Measurements from ENCODE around the gene CYTH3.

The CYTH3 gene, protein sequence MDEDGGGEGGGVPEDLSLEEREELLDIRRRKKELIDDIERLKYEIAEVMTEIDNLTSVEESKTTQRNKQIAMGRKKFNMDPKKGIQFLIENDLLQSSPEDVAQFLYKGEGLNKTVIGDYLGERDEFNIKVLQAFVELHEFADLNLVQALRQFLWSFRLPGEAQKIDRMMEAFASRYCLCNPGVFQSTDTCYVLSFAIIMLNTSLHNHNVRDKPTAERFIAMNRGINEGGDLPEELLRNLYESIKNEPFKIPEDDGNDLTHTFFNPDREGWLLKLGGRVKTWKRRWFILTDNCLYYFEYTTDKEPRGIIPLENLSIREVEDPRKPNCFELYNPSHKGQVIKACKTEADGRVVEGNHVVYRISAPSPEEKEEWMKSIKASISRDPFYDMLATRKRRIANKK

DNA sequence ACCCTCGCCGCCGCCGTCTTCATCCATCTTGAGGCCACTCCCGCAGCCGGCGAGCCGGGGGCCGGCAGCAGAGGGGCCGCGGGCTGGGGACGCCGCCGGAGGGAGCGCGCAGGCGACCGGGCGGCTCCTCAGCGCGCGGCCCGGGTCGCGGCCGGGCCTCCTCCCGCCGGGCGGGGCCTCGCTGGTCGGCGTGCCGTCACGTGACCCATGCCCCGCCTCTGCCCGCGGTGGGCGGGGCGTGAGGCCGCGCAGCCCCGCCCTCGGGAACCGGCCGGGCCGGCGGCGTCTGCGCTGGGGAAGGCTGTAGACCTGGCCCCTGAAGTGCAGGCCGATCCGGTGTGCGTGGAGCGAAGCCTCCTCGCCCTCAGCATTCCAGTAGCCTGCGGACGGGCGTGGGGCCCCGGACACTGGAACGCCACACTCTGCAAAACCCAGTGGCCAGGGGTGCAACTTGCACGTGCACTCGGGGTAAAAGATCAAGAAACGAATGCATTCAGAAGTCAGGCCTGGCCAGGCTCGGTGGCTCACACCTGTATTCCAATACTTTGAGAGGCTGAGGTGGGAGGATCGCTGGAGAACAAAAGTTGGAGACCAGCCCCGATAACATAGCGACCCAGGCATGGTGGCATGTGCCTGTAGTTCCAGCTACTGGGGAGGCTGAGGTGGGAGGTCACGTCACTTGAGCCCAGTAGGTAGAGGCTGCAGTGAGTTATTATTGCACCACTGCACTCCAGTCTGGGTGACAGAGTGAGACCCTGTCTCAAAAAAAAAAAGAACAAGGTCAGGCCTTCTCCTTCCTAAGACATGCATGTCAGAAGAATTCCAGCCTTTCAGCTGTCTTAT is at the start of gene CYTH3:
Gene CYTH3 (minus strand): TSS at position 144 of the 843 bp plus-strand sequence. CDS start 117 bp downstream, at position 27.
- H3K4me3 ChIP-seq (ENCODE audit: control insufficient read depth, low read depth, low read length): peak within 1 kb of the TSS; percentile 80
- peak; percentile 64 for DNase-seq (ENCODE audit: low read depth)
- TF ChIP-seq, protein P1, sequence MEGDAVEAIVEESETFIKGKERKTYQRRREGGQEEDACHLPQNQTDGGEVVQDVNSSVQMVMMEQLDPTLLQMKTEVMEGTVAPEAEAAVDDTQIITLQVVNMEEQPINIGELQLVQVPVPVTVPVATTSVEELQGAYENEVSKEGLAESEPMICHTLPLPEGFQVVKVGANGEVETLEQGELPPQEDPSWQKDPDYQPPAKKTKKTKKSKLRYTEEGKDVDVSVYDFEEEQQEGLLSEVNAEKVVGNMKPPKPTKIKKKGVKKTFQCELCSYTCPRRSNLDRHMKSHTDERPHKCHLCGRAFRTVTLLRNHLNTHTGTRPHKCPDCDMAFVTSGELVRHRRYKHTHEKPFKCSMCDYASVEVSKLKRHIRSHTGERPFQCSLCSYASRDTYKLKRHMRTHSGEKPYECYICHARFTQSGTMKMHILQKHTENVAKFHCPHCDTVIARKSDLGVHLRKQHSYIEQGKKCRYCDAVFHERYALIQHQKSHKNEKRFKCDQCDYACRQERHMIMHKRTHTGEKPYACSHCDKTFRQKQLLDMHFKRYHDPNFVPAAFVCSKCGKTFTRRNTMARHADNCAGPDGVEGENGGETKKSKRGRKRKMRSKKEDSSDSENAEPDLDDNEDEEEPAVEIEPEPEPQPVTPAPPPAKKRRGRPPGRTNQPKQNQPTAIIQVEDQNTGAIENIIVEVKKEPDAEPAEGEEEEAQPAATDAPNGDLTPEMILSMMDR (conservative IDR thresholded peaks at IDR 0.05; ENCODE audit: control insufficient read depth, insufficient read depth, low read depth, low read length): no peak

DNA sequence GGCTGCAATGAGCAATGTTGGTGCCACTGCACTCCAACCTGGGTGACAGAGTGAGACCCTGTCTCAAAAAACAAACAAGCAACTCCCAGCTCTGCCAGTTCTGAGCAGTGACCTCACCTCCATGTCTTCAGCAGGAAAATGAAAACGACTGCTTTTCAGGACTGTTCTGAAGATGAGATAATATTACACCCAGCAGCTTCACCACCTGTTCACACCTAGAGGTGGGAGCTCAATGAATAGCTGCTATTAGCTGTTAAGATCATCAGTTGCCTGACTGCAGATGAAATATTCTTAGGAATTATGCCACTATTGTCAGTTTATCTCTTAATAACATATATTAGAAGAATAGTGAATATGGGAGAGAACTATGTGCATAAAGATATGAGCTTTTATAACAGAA is 48.4 kb upstream of the CYTH3 start:
- TF ChIP-seq, protein P1 (conservative IDR thresholded peaks at IDR 0.05; ENCODE audit: control insufficient read depth, insufficient read depth, low read depth, low read length): no peak
- no peak for DNase-seq (ENCODE audit: low read depth)
- H3K4me3 ChIP-seq (ENCODE audit: control insufficient read depth, low read depth, low read length): no peak overlapping the region

DNA sequence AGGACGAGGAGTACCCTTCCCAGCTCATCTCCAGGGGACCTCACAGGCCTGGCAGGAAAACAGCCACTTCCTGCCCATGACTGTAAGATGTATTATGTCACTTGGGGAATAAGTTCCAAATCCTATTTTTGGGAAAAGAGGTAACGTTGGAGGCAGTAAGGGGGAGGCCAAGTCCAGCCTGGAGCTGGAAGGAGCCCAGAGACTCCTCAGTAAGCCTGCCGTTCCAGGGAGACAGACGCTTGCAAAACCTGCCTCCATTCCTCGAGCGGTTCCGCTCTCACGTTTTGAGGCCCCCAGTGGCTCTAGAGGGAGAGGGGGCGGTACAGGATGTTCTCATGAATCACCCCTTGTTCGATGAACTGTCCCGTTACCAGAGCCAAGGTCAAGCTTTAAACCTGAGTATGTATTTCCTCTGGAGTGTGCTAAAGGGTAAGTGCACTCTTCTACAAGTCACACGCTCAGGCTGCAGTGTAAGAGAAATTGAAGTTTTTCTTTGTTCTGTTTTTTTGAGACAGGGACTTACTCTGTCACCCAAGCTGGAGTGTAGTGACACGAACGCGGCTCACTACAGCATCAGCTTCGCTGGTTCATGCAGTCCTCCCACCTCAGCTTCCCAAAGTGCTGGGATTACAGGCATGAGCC is 45.5 kb upstream of the CYTH3 start:
- TF ChIP-seq, protein P1 (conservative IDR thresholded peaks at IDR 0.05; ENCODE audit: control insufficient read depth, insufficient read depth, low read depth, low read length): peak; percentile 4
- peak; percentile 99 for DNase-seq (ENCODE audit: low read depth)
- H3K4me3 ChIP-seq (ENCODE audit: control insufficient read depth, low read depth, low read length): no peak overlapping the region

DNA sequence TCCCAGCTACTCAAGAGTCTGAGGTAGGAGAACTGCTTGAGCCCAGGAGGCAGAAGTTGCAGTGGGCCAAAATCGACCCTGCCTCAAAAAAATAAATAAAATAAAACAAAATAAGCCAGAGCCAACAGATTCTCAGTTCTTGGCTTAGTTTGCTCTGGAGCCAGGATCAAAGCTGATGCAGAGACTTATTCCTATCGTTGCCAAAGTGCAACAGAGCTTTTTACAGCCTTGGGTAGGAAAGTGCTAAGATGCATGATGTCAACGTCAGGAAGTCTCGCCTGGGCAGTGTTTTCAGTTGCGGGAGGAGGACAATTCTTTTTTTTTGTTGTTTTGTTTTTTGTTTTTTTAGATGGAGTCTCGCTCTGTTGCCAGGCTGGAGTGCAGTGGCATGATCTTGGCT is 43.8 kb upstream of the CYTH3 start:
- TF ChIP-seq, protein P1 (conservative IDR thresholded peaks at IDR 0.05; ENCODE audit: control insufficient read depth, insufficient read depth, low read depth, low read length): no peak
- H3K4me3 ChIP-seq (ENCODE audit: control insufficient read depth, low read depth, low read length): no peak overlapping the region
- peak; percentile 15 for DNase-seq (ENCODE audit: low read depth)

DNA sequence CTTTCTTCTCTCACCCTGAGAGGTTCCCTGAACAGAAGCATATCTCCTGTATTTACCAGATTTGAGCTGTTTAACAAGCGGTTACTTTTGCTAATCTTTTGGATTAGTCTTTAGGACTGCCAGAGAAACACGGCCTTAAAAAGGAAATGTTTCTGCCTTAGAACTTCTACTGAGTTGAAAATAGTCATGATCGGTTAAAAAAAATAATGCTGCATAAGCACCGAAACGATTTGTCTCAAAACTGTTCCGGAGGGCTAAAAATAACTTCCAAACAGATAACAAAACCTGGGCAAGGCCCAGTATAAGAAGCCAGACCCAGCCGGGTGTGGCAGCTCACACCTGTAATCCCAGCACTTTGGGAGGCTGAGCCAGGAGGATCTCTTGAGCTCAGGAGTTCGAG is 43.3 kb upstream of the CYTH3 start:
- TF ChIP-seq, protein P1 (conservative IDR thresholded peaks at IDR 0.05; ENCODE audit: control insufficient read depth, insufficient read depth, low read depth, low read length): no peak
- H3K4me3 ChIP-seq (ENCODE audit: control insufficient read depth, low read depth, low read length): no peak overlapping the region
- no peak for DNase-seq (ENCODE audit: low read depth)

DNA sequence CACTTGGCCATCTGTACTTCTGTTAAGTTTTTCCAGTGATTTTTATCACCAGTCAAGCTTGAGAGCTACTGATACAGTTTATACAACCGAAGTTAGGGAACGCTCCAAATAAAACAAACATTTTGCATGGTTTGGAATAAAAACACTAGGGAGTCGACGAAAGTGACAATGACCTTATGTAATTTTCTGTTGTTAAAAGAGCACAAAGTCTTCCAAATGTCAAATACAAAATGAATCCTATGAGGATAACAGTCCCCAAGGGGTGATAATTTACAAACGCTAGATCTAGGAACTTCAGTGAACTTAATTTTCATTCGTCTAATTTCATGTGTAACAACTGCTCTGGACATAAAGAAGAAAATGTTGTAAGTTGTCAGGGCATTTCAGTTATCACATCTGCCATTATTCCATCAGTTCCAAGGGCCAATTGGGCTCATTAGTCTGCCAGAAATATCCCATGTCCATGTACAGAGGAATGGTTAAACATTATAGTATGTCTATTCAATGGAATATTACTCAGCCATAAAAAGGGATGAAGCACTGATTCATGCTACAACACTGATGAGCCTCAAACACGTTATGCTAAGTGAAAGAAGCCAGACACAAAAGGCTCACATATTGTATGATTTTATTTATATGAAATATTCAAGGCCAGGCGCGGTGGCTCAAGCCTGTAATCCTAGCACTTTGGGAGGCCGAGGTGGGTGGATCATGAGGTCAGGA is 38.0 kb upstream of the CYTH3 start:
- DNase-seq (ENCODE audit: low read depth): no peak
- no peak overlapping the region for H3K4me3 ChIP-seq (ENCODE audit: control insufficient read depth, low read depth, low read length)
- TF ChIP-seq, protein P1 (conservative IDR thresholded peaks at IDR 0.05; ENCODE audit: control insufficient read depth, insufficient read depth, low read depth, low read length): no peak
